GM12892 (cell line): ENCODE data around the gene RALGPS1.

Experiments
- DNase-seq: peaks from one replicate; pipeline ENCODE4 v3.0.0; 2011; ENCODE audit not compliant: insufficient read length
- FAIRE-seq: peaks from 2 replicates; lab custom pipeline; 2011; peaks lifted over from hg19 to GRCh38; lab: Jason Lieb, UNC
- POLR2A ChIP-seq: IDR thresholded peaks from 2 replicates; pipeline ENCODE4 v1.6.1; 2011; ENCODE audit warnings: low read depth, low read length, control low read depth
- POLR2AphosphoS5 ChIP-seq: IDR thresholded peaks from 2 replicates; pipeline ENCODE4 v1.6.1; 2011; ENCODE audit warnings: low read depth, low read length, control low read depth
- TAF1 ChIP-seq: IDR thresholded peaks from 2 replicates; pipeline ENCODE4 v1.6.1; 2011; ENCODE audit warnings: low read depth, mild to moderate bottlenecking, control low read depth, low read length, borderline replicate concordance

RALGPS1 gene

GRCh38 chr9:127237801-127238200 is 323.2 kb downstream of the RALGPS1 start:
- no peak for DNase-seq
- TF ChIP-seq POLR2AphosphoS5, result no peak
- TF ChIP-seq POLR2A, result no peak
- TF ChIP-seq TAF1, result no peak
- no peak for FAIRE-seq

GRCh38 chr9:127241354-127241753 is 326.8 kb downstream of the RALGPS1 start:
- FAIRE-seq, result no peak
- TF ChIP-seq POLR2A (no peak), POLR2AphosphoS5 (no peak), TAF1 (no peak)
- no peak for DNase-seq

DNA sequence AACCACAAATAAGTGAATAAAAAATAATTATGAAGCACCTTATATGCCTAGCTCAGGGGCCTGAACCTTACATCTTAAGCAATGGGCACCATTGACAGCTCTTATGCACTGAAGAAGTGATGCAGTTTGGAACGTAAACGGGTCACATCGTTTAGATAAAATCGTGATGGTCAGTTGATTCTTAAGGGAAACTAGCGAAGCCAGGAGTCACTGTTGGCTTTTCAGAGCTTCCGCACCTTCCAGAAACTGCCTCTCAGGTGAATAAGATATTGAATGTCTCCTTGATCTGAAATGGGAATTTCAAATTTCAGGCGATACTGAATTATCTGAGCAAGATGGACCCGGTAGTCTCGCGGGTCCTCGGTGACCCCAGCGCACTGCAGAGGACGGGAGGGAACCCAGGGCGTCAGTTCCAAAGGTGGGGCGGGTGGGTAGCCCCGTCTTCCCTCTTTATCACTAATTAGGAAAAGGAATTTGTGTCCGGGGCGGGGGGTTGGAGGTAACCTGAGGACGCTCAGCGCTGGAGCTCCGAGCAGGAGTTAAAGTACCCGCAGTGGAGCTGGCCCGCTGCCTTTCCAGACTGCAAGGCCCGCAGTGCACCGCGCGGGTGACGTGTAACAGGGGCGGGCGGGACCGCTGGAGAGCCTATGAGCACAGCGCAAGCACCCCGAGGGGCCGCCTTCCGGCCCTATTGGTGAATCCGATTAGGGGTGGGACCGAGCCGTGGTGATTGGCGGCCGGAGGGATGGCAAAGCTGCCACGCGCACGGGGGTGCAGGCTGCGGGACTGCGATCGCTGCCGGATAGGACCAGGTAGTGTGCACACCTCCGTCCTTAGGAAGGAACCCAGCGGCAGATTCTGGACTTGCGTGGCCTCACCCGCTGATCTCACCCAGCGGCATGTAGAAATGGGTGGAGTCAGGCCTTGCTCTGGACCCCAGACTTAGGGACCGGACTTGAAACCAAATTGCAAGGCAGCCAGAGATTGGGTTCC is 330.3 kb downstream of the RALGPS1 start:
- FAIRE-seq (peak; percentile 92), DNase-seq (peak; percentile 93)
- peak; percentile 48; the same call in 1 of the 2 replicates for TF ChIP-seq TAF1
- TF ChIP-seq POLR2A, result peak; percentile 74
- TF ChIP-seq POLR2AphosphoS5, result peak; percentile 67; the same call in 1 of the 2 replicates

DNA sequence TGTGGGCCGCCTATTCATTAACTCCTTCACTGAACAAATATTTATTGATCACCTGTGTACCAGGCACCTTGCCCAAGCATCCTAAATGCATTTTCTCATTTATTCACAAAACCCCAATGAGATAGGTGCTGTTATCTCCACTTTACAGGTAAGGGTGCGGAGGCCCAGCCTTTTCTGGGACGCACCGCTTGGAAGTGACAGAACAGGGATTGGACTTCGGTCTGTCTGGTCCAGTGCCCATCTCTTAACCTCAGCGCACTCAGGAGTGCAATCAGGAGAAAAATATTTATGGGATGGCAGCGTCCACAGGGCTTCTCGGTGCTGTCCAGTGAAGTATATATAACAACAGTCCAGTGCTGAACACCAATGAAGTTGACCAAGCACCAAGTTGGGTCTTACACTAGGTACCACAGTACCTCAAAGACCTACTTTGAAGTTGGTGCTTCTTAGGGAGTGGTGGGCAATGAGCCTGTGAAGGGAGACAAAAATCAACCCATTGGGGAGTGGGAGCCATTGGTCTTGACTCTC is 331.1 kb downstream of the RALGPS1 start:
- DNase-seq (no peak), FAIRE-seq (peak; percentile 46)
- TF ChIP-seq POLR2A (no peak), TAF1 (no peak), POLR2AphosphoS5 (no peak)

GRCh38 chr9:127248241-127248640 is 333.7 kb downstream of the RALGPS1 start:
- TF ChIP-seq TAF1 (no peak), POLR2AphosphoS5 (no peak), POLR2A (no peak)
- FAIRE-seq, result no peak
- DNase-seq, result no peak

DNA sequence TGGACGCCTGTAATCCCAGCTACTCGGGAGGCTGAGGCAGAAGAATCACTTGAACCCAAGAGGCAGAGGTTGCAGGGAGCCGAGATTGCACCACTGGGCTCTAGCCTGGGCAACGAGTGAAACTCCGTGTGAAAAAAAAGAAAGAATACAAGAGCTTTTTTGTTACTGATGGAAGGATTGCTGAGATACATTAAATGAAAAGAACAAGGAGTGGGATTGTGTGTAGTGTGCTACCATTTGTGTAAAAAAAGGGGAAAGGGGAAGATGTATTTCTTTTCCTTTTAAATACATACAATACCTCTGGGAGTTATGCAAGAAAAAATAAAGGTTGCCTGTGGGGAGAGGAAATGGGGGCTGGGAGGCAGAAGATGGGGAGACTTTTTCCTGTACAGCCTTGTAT is 335.3 kb downstream of the RALGPS1 start:
- no peak for FAIRE-seq
- DNase-seq, result no peak
- TF ChIP-seq POLR2A (no peak), TAF1 (no peak), POLR2AphosphoS5 (no peak)

- DNase-seq (no peak), FAIRE-seq (no peak)
- no peak for TF ChIP-seq POLR2AphosphoS5
- no peak for TF ChIP-seq POLR2A
- no peak for TF ChIP-seq TAF1
Observed at GRCh38 chr9:127250896-127251391, 336.4 kb downstream of the RALGPS1 start.

DNA sequence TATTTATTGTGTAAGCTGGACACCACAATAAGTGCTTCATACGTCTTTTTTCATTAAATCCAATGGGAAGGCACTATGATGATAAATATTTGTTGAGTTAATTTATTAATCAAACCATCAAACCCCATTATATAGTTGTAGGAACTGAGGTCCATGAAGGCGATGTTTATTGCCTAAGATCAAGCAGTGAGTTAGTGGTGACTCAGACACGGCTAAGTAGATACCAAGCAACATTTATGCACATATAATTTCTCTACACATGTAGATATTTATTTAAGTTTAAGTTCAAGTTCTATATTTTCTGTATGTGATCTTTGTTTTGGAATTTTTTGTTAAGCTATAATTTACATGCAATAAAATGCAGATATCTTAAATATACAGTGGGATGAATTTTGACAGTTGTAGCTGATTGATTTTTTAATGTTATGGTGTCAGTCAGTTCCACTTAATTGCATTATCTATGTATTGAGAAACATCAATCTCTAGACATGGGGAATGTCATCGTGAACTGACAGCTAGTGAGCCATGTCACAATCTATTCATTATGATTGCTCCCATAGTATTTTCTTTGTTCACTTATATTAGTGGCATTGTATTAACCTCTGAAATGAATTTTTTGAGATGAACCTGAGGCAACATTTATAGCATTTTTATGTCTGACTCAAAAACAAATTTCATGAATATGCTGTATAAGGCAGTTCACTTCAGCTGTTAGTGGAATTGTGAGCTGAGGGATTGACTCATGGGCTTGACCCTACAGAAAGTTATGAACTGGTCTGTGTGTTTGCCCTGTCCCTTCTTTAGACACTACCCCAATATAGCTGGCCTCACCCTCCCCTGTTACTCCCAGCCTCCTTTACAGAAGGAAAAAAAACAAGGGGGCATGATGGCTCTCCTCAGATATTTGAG is 338.1 kb downstream of the RALGPS1 start:
- FAIRE-seq, result no peak

DNA sequence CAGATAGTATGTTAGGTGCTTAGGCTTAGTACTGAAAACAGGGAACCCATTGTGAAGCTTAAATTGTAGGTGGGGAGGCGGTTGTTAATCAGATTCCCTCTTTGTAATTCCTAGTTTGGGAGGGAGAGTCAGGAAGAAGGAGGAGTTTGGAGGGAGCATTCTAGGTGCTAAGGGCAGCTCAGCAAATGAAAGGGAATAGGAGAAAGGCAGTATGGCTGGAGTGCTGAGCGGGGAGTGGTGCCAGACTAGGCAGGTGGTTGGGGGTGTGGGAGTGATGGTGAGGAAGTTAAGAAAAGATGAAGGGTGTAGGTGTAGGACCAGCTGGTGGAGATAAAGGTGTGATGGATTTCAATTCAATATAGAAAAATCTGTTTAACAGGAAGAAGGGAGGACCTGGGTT is 338.9 kb downstream of the RALGPS1 start:
- FAIRE-seq (no peak), DNase-seq (no peak)
- TF ChIP-seq POLR2A (no peak), TAF1 (no peak), POLR2AphosphoS5 (no peak)

More for the DNA sequence above, 338.1 kb downstream of the RALGPS1 start:
- TF ChIP-seq POLR2A, result no peak
- TF ChIP-seq TAF1, result no peak
- TF ChIP-seq POLR2AphosphoS5, result no peak
- no peak for DNase-seq

DNA sequence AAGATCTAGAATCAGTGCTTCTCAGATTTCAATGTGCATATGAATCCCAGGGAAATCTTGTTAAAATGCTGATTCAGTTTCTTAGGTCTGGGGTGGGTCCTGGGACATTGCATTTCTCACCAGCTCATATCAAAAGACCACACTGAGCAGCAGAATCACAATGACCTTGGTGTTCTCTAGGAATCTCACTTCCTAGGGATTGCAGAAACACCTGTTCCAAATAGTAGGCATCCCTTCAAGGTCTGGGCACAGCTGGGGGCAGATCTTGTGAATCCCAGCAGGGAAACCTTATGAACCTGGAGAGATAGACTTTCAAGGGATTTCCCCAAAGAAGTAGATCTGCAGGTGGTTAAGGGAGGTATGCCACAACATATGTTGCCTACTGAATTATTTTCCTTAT is 341.1 kb downstream of the RALGPS1 start:
- TF ChIP-seq TAF1 (no peak), POLR2AphosphoS5 (no peak), POLR2A (no peak)
- no peak for DNase-seq
- FAIRE-seq, result no peak

- TF ChIP-seq POLR2AphosphoS5 (no peak), POLR2A (no peak)
- DNase-seq (no peak), FAIRE-seq (no peak)
Observed at GRCh38 chr9:127256324-127256723, 341.7 kb downstream of the RALGPS1 start.
